H9 (cell line): ENCODE results near the gene TMEM33. TPM values are rescaled to one million over a fixed set of nuclear protein-coding genes. Genes with fewer than 3 reads are reported as not detected.

ENCODE experiments used
- DNase-seq: peaks from one replicate; pipeline ENCODE4 v3.0.0-alpha.2; 2017
- H2AFZ ChIP-seq: one replicate; pipeline ENCODE4 v1.6.1; 2013; ENCODE audit warnings: mild to moderate bottlenecking, low read length, control low read depth, moderate library complexity
- H2AK5ac ChIP-seq: 2 replicates; pipeline ENCODE4 v1.6.1; 2013; ENCODE audit warnings: low read length, control low read depth, mixed read lengths; ENCODE audit not compliant: insufficient read length
- H2BK120ac ChIP-seq: one replicate; pipeline ENCODE4 v1.6.1; 2013; ENCODE audit warnings: low read depth, mild to moderate bottlenecking, low read length, control low read depth, inconsistent platforms; ENCODE audit not compliant: poor library complexity, severe bottlenecking
- H2BK12ac ChIP-seq: 2 replicates; pipeline ENCODE4 v1.6.1; 2013; ENCODE audit warnings: low read length, control low read depth, mixed read lengths, low read depth; ENCODE audit not compliant: insufficient read length
- H2BK15ac ChIP-seq: 2 replicates; pipeline ENCODE4 v1.6.1; 2013; ENCODE audit warnings: low read depth, low read length, control low read depth
- H2BK20ac ChIP-seq: one replicate; pipeline ENCODE4 v1.6.1; 2013; ENCODE audit warnings: low read depth, mild to moderate bottlenecking, low read length, control low read depth, inconsistent platforms; ENCODE audit not compliant: poor library complexity, severe bottlenecking
- H2BK5ac ChIP-seq: 2 replicates; pipeline ENCODE4 v1.6.1; 2013; ENCODE audit warnings: low read length, control low read depth, mixed read lengths; ENCODE audit not compliant: insufficient read length
- H3K14ac ChIP-seq: 2 replicates; pipeline ENCODE4 v1.6.1; 2013; ENCODE audit warnings: low read length, control low read depth; ENCODE audit not compliant: insufficient read depth
- H3K18ac ChIP-seq: 2 replicates; pipeline ENCODE4 v1.6.1; 2013; ENCODE audit warnings: low read depth, mild to moderate bottlenecking, mixed read lengths, low read length, control low read depth; ENCODE audit not compliant: insufficient read length
- H3K23ac ChIP-seq: 2 replicates; pipeline ENCODE4 v1.6.1; 2013; ENCODE audit warnings: low read length, control low read depth, mixed read lengths, low read depth; ENCODE audit not compliant: insufficient read length
- H3K23me2 ChIP-seq: 2 replicates; pipeline ENCODE4 v1.6.1; 2013; ENCODE audit warnings: low read depth, mild to moderate bottlenecking, mixed read lengths, low read length, control low read depth; ENCODE audit not compliant: insufficient read length, poor library complexity, severe bottlenecking
- H3K27ac ChIP-seq: 2 replicates; pipeline ENCODE4 v1.5.1; 2013; ENCODE audit warnings: low read length, control low read depth, mixed read lengths, low read depth; ENCODE audit not compliant: insufficient read length
- H3K27me3 ChIP-seq: 2 replicates; pipeline ENCODE4 v1.6.1; 2013; ENCODE audit warnings: low read length, control low read depth, inconsistent platforms; ENCODE audit not compliant: insufficient read depth
- H3K4ac ChIP-seq: 2 replicates; pipeline ENCODE4 v1.6.1; 2013; ENCODE audit warnings: low read depth, mild to moderate bottlenecking, control low read depth, inconsistent platforms, low read length, moderate library complexity
- H3K4me1 ChIP-seq: 2 replicates; pipeline ENCODE4 v1.6.1; 2013; ENCODE audit warnings: low read length, control low read depth, inconsistent platforms; ENCODE audit not compliant: insufficient read depth
- H3K4me2 ChIP-seq: 2 replicates; pipeline ENCODE4 v1.6.1; 2013; ENCODE audit warnings: low read length, control low read depth, mixed read lengths; ENCODE audit not compliant: insufficient read length, insufficient read depth
- H3K56ac ChIP-seq: 2 replicates; pipeline ENCODE4 v1.6.1; 2013; ENCODE audit warnings: low read depth, mild to moderate bottlenecking, mixed read lengths, low read length, control low read depth; ENCODE audit not compliant: insufficient read length
- H3K79me1 ChIP-seq: 2 replicates; pipeline ENCODE4 v1.6.1; 2013; ENCODE audit warnings: low read depth, mild to moderate bottlenecking, moderate library complexity, low read length, control low read depth, inconsistent platforms; ENCODE audit not compliant: insufficient read depth, poor library complexity, severe bottlenecking
- H3K79me2 ChIP-seq: 2 replicates; pipeline ENCODE4 v1.6.1; 2013; ENCODE audit warnings: low read length, control low read depth, inconsistent platforms; ENCODE audit not compliant: insufficient read depth
- H3K9ac ChIP-seq: 2 replicates; pipeline ENCODE4 v1.6.1; 2013; ENCODE audit warnings: low read length, control low read depth, mixed read lengths; ENCODE audit not compliant: insufficient read length; ENCODE audit errors: extremely low read depth
- H3K9me3 ChIP-seq: one replicate; pipeline ENCODE4 v1.6.1; 2013; ENCODE audit warnings: low read depth, low read length, inconsistent platforms; ENCODE audit not compliant: control insufficient read depth
- H3T11ph ChIP-seq: one replicate; pipeline ENCODE4 v1.6.1; 2013; ENCODE audit warnings: mild to moderate bottlenecking, low read length, control low read depth, inconsistent platforms
- H4K20me1 ChIP-seq: one replicate; pipeline ENCODE4 v1.6.1; 2013; ENCODE audit not compliant: control insufficient read depth, insufficient read length, insufficient read depth
- H4K5ac ChIP-seq: 2 replicates; pipeline ENCODE4 v1.6.1; 2013; ENCODE audit warnings: low read depth, mild to moderate bottlenecking, mixed read lengths, low read length, control low read depth; ENCODE audit not compliant: insufficient read length
- H4K8ac ChIP-seq: replicated peaks from 2 replicates; pipeline ENCODE4 v1.6.1; 2013; ENCODE audit warnings: low read length, control low read depth, mixed read lengths, low read depth; ENCODE audit not compliant: insufficient read length
- H4K91ac ChIP-seq: 2 replicates; pipeline ENCODE4 v1.6.1; 2013; ENCODE audit warnings: low read depth, mild to moderate bottlenecking, moderate library complexity, mixed read lengths, low read length, control low read depth; ENCODE audit not compliant: insufficient read length
- H3K27ac Mint-ChIP-seq, 3 experiments: 2 replicates in 2 of 3; 3 replicates in 1 of 3; pipeline ENCODE4 v1.8.0; 2020 to 2021; ENCODE audit warnings: mixed read lengths in 3 of 3, mild to moderate bottlenecking in 1 of 3, moderate library complexity in 1 of 3
- H3K27me3 Mint-ChIP-seq: 2 replicates; pipeline ENCODE4 v1.8.0; 2021; ENCODE audit warnings: low read depth, mild to moderate bottlenecking, moderate library complexity, mixed read lengths
- H3K36me3 Mint-ChIP-seq, 3 experiments: 2 replicates in 2 of 3; 3 replicates in 1 of 3; pipeline ENCODE4 v1.8.0; 2020 to 2021; ENCODE audit warnings: low read depth in 3 of 3, mixed read lengths in 3 of 3; ENCODE audit not compliant: insufficient read depth in 1 of 3
- H3K4me1 Mint-ChIP-seq, 2 experiments: 2 replicates each; pipeline ENCODE4 v1.8.0; 2020; ENCODE audit warnings: mixed read lengths in 2 of 2
- H3K4me3 Mint-ChIP-seq, 2 experiments: 2 replicates in 1 of 2; 3 replicates in 1 of 2; pipeline ENCODE4 v1.8.0; 2020 to 2021; ENCODE audit warnings: mild to moderate bottlenecking in 2 of 2, mixed read lengths in 2 of 2, moderate library complexity in 1 of 2
- H3K9me3 Mint-ChIP-seq, 2 experiments: 2 replicates in 1 of 2; 3 replicates in 1 of 2; pipeline ENCODE4 v1.8.0; 2020; ENCODE audit warnings: mild to moderate bottlenecking in 2 of 2, mixed read lengths in 2 of 2, moderate library complexity in 1 of 2
- total RNA-seq: library from RNA; stranded (reverse); gene quantifications from 2 replicates; pipeline ENCODE4 v1.2.1, GENCODE V29; 2021
- TF ChIP-seq, protein P1 (sequence below): fragments of 200-600 bp; sonication (generic); conservative IDR thresholded peaks from 3 replicates; pipeline ENCODE4 v1.8.0; 2021; ENCODE audit warnings: antibody characterized with exemption, mild to moderate bottlenecking

The TMEM33 gene
- total RNA-seq, 1 experiment from 2014 or later, result 74.2 TPM

DNA sequence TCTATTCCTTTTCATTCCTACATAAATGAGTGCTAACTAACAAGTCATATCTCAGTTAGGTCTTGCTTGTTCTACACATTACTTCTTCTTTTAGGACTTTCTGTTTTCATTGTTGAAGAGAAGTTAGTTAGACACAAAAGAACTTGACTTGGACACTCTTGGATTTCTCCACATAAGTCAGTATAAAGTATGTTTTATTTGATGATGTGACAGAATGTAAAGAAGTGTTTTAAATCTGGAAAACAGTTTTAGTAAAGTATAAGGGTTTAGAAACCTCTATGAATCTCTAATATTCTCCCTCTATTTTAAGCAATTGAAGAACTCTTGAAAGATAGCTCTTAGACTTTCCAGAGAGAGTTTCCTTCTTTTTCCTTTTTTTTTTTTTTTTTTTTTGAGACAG, 38.6 kb upstream of the TMEM33 start:
- H3K56ac ChIP-seq, result no peak overlapping the region
- H3K36me3 Mint-ChIP-seq, result no peaks in the 10 kb centered on the region; a peak in 2 of 7 replicates
- H2BK12ac ChIP-seq, result no peak overlapping the region
- no peak overlapping the region for H3K4me3 Mint-ChIP-seq
- H4K20me1 ChIP-seq, result no peaks in the 10 kb centered on the region
- H2AFZ ChIP-seq, result no peak overlapping the region
- H2BK5ac ChIP-seq, result no peak overlapping the region
- H4K91ac ChIP-seq, result no peak overlapping the region
- no peak overlapping the region for H2BK15ac ChIP-seq
- H4K8ac ChIP-seq, result no peak overlapping the region
- no peaks in the 10 kb centered on the region for H3K79me2 ChIP-seq
- H3K27ac Mint-ChIP-seq, result no peak overlapping the region
- no peak overlapping the region for H3K14ac ChIP-seq
- H4K5ac ChIP-seq, result no peak overlapping the region
- no peak overlapping the region for H3K9ac ChIP-seq
- H3K9me3 ChIP-seq, result no peaks in the 10 kb centered on the region
- no peak overlapping the region for H3K23ac ChIP-seq
- H2BK20ac ChIP-seq, result no peak overlapping the region
- H2AK5ac ChIP-seq, result no peak overlapping the region
- H3K9me3 Mint-ChIP-seq, result peaks cover 9% of the 10 kb centered on the region in 2 experiments; a peak in 4 of 5 replicates
- no peaks in the 10 kb centered on the region for H3K27me3 ChIP-seq
- no peak overlapping the region for H3K18ac ChIP-seq
- no peak overlapping the region for H3K27ac ChIP-seq
- peaks cover 29% of the 10 kb centered on the region for H3K27me3 Mint-ChIP-seq
- DNase-seq, result no peak
- no peak overlapping the region for H3T11ph ChIP-seq
- H3K23me2 ChIP-seq, result no peaks in the 10 kb centered on the region
- no peak overlapping the region for H2BK120ac ChIP-seq
- H3K4me1 Mint-ChIP-seq, result no peaks in the 10 kb centered on the region
- TF ChIP-seq, protein P1, sequence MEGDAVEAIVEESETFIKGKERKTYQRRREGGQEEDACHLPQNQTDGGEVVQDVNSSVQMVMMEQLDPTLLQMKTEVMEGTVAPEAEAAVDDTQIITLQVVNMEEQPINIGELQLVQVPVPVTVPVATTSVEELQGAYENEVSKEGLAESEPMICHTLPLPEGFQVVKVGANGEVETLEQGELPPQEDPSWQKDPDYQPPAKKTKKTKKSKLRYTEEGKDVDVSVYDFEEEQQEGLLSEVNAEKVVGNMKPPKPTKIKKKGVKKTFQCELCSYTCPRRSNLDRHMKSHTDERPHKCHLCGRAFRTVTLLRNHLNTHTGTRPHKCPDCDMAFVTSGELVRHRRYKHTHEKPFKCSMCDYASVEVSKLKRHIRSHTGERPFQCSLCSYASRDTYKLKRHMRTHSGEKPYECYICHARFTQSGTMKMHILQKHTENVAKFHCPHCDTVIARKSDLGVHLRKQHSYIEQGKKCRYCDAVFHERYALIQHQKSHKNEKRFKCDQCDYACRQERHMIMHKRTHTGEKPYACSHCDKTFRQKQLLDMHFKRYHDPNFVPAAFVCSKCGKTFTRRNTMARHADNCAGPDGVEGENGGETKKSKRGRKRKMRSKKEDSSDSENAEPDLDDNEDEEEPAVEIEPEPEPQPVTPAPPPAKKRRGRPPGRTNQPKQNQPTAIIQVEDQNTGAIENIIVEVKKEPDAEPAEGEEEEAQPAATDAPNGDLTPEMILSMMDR, result no peak
- H3K4me2 ChIP-seq, result no peak overlapping the region
- H3K79me1 ChIP-seq, result no peaks in the 10 kb centered on the region
- no peaks in the 10 kb centered on the region for H3K4me1 ChIP-seq
- no peak overlapping the region for H3K4ac ChIP-seq
